Loucy (cell line): ENCODE data around the gene DYNC2H1.
A peak's percentile ranks its signal among the peaks of the same experiment; 100 is the strongest.

Source experiments
- H2AFZ ChIP-seq: fragments of 200-600 bp; sonication (generic); 2 replicates; pipeline ENCODE4 v1.6.0; 2016; ENCODE audit warnings: antibody characterized with exemption, mild to moderate bottlenecking, low read length, moderate library complexity
- H3F3A ChIP-seq: fragments of 200-600 bp; 2 replicates; pipeline ENCODE4 v1.6.0; 2016; ENCODE audit warnings: antibody characterized with exemption, low read depth, mild to moderate bottlenecking
- H3K27me3 ChIP-seq: fragments of 200-600 bp; sonication (generic); 2 replicates; pipeline ENCODE4 v1.6.1; 2014; ENCODE audit warnings: low read length, mild to moderate bottlenecking; ENCODE audit not compliant: insufficient read depth, poor library complexity, severe bottlenecking
- H3K36me3 ChIP-seq: fragments of 200-600 bp; sonication (generic); 2 replicates; pipeline ENCODE4 v1.6.1; 2016; ENCODE audit warnings: low read length; ENCODE audit not compliant: insufficient read depth
- H3K4me1 ChIP-seq: fragments of 200-600 bp; sonication (generic); 2 replicates; pipeline ENCODE4 v1.5.1; 2014; ENCODE audit warnings: low read length, mild to moderate bottlenecking; ENCODE audit not compliant: insufficient read depth, poor library complexity, severe bottlenecking
- H3K4me2 ChIP-seq: fragments of 200-600 bp; sonication (generic); 2 replicates; pipeline ENCODE4 v1.6.0; 2014; ENCODE audit warnings: antibody characterized with exemption, low read length, low read depth, mild to moderate bottlenecking; ENCODE audit not compliant: poor library complexity, severe bottlenecking
- H3K4me3 ChIP-seq: fragments of 200-600 bp; sonication (generic); 2 replicates; pipeline ENCODE4 v1.5.1; 2014; ENCODE audit warnings: low read length, mild to moderate bottlenecking, mixed read lengths; ENCODE audit not compliant: poor library complexity, severe bottlenecking
- H3K79me2 ChIP-seq: fragments of 200-600 bp; sonication (generic); 2 replicates; pipeline ENCODE4 v1.6.1; 2014; ENCODE audit warnings: low read length; ENCODE audit not compliant: insufficient read depth
- H3K9ac ChIP-seq: fragments of 200-600 bp; sonication (generic); 2 replicates; pipeline ENCODE4 v1.6.0; 2014; ENCODE audit warnings: mild to moderate bottlenecking, low read depth, low read length, moderate library complexity; ENCODE audit not compliant: poor library complexity, severe bottlenecking
- H3K9me2 ChIP-seq: fragments of 200-600 bp; sonication (generic); replicated peaks from 2 replicates; pipeline ENCODE4 v1.6.1; 2016; ENCODE audit warnings: low read depth, low read length, mixed read lengths
- H3K9me3 ChIP-seq: fragments of 200-600 bp; sonication (generic); 2 replicates; pipeline ENCODE4 v1.6.1; 2014; ENCODE audit warnings: mild to moderate bottlenecking, antibody characterized with exemption, low read length, low read depth; ENCODE audit not compliant: insufficient read depth
- H4K20me1 ChIP-seq: fragments of 200-600 bp; sonication (generic); 2 replicates; pipeline ENCODE4 v1.6.0; 2014; ENCODE audit warnings: antibody characterized with exemption, low read length, mild to moderate bottlenecking; ENCODE audit not compliant: insufficient read depth, poor library complexity, severe bottlenecking
- CTCF ChIP-seq: fragments of 200-600 bp; sonication (generic); conservative IDR thresholded peaks from 2 replicates; pipeline ENCODE4 v1.5.1; 2014; ENCODE audit warnings: mild to moderate bottlenecking, antibody characterized with exemption, low read length
- EZH2phosphoT487 ChIP-seq: fragments of 200-600 bp; IDR thresholded peaks from 2 replicates; pipeline ENCODE4 v1.6.1; 2018; ENCODE audit warnings: antibody characterized with exemption, mild to moderate bottlenecking, moderate library complexity, borderline replicate concordance

The DYNC2H1 gene

GRCh38 chr11:103067118-103067517, 42.1 kb upstream of the DYNC2H1 start:
- H3K36me3 ChIP-seq, result peaks cover 38% of the 10 kb centered on the region

GRCh38 chr11:103069367-103069766, 39.9 kb upstream of the DYNC2H1 start:
- TF ChIP-seq CTCF (no peak), EZH2phosphoT487 (no peak)
- H3K4me2 ChIP-seq, result peak overlapping the region; percentile 33

More at GRCh38 chr11:103067118-103067517, 42.1 kb upstream of the DYNC2H1 start:
- Histone ChIP-seq H3K27me3 (no peaks in the 10 kb centered on the region), H3K9ac (no peak overlapping the region), H3K79me2 (peaks cover 25% of the 10 kb centered on the region; the same call in 1 of the 2 replicates), H3K4me2 (peak overlapping the region; percentile 19), H3F3A (no peaks in the 10 kb centered on the region), H2AFZ (no peak overlapping the region), H3K9me3 (no peaks in the 10 kb centered on the region), H3K4me1 (peaks cover 32% of the 10 kb centered on the region), H3K9me2 (no peaks in the 10 kb centered on the region), H4K20me1 (peaks cover 5% of the 10 kb centered on the region), H3K4me3 (no peak overlapping the region)
- TF ChIP-seq CTCF, result no peak
- no peak for TF ChIP-seq EZH2phosphoT487

GRCh38 chr11:103070142-103070541, 39.1 kb upstream of the DYNC2H1 start:
- Histone ChIP-seq H4K20me1 (peaks cover 5% of the 10 kb centered on the region), H3K4me2 (peak overlapping the region; percentile 33), H3K36me3 (peaks cover 11% of the 10 kb centered on the region; the same call in 1 of the 2 replicates), H2AFZ (no peak overlapping the region), H3K9me3 (no peaks in the 10 kb centered on the region), H3K4me3 (no peak overlapping the region), H3K27me3 (no peaks in the 10 kb centered on the region), H3K79me2 (peaks cover 25% of the 10 kb centered on the region; the same call in 1 of the 2 replicates), H3K9me2 (no peaks in the 10 kb centered on the region), H3K4me1 (peaks cover 32% of the 10 kb centered on the region), H3F3A (no peaks in the 10 kb centered on the region), H3K9ac (peak overlapping the region; percentile 2)
- TF ChIP-seq CTCF (no peak), EZH2phosphoT487 (no peak)

More at GRCh38 chr11:103069367-103069766, 39.9 kb upstream of the DYNC2H1 start:
- Histone ChIP-seq H3K4me1 (peaks cover 32% of the 10 kb centered on the region), H3K9me3 (no peaks in the 10 kb centered on the region), H2AFZ (no peak overlapping the region), H3K36me3 (peaks cover 16% of the 10 kb centered on the region; the same call in 1 of the 2 replicates), H3K4me3 (no peak overlapping the region), H3F3A (no peaks in the 10 kb centered on the region), H3K79me2 (peaks cover 25% of the 10 kb centered on the region; the same call in 1 of the 2 replicates), H3K9me2 (no peaks in the 10 kb centered on the region), H3K27me3 (no peaks in the 10 kb centered on the region), H3K9ac (no peak overlapping the region), H4K20me1 (peaks cover 5% of the 10 kb centered on the region)
